ENCODE results near the gene BEX3.

DNA sequence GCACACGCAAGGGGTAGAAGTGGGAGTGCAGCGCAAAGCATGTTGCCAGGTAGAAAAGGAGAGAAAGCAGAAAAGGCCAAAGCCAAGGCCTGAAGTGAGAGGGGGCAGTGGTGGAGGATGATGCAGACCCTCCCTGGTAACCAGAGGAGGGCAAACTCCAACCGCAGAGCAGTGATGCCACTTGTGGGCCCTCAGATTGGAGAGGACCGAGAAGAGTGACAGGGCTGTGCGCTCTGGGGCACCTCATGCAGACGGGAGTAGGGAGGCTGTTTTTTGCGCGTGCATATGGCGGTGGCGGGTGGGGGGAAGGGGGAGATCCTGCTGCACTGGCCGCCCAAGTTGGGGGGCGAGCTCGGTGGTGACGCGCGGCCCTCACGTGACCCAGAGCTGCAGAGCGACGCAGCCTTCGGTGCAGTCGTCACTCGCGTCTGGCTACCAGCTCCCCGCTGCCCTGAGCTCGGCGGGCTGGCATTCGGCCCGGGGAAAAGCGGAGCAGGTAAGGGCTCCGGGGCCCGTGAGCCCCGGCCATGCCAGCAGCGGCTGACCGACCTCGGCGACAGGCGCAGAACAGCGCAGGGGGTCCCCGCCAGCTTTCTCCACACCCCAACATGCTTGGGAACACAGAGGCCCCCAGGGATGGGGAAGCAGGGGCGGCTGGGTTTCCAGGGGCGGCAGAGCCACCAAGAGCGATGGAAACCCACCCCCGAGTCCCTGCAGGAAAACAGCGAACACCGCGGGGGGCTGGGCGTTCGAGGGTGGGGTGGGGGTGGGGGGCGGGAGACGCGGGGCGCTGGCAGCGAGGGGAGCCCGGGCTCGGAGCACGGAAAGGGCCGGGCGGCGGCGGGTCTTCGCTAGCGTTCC, at the start of gene BEX3:
- TF ChIP-seq POLR2AphosphoS5 (IDR thresholded peaks at IDR 0.05; ENCODE audit: low read depth, low read length) (no peak), TAF1 (IDR thresholded peaks at IDR 0.05; ENCODE audit: borderline replicate concordance, insufficient read depth, low read length) (no peak), SIN3A (IDR thresholded peaks at IDR 0.05; ENCODE audit: borderline replicate concordance, insufficient read depth, low read length) (no peak)
